ENCODE data around the gene CDH4.

GRCh38 chr20:61912665-61913422 lies 660.8 kb downstream of the CDH4 start:
- no peak for TF ChIP-seq CTCF (IDR thresholded peaks at IDR 0.05 in 8 of 11, conservative IDR thresholded peaks at IDR 0.05 in 3 of 11)
- TF ChIP-seq POLR2A (IDR thresholded peaks at IDR 0.05), result no peak
- no peak for TF ChIP-seq POLR2AphosphoS5 (IDR thresholded peaks at IDR 0.05)
